ENCODE measurements around the gene UBE2E2. TPM values are rescaled to one million over a fixed set of nuclear protein-coding genes. Genes with fewer than 3 reads are reported as not detected.

Gene UBE2E2
- total RNA-seq, 1 donor from 2014 or later = 24.2 TPM

- no peaks in the 10 kb centered on the region for H3K27me3 Mint-ChIP-seq (ENCODE audit: low read depth)
- TF ChIP-seq CTCF (conservative IDR thresholded peaks at IDR 0.05) = no peak
- H3K4me3 Mint-ChIP-seq = no peak overlapping the region
- peaks cover 4% of the 10 kb centered on the region for H3K4me1 Mint-ChIP-seq
- H3K36me3 Mint-ChIP-seq (ENCODE audit: low read depth) = peaks cover 8% of the 10 kb centered on the region
- no peak overlapping the region for H3K27ac Mint-ChIP-seq (ENCODE audit: unreplicated experiment)
- peaks cover 10% of the 10 kb centered on the region for H3K9me3 Mint-ChIP-seq
- DNase-seq (ENCODE audit: low read depth, low spot score) = no peak
These were observed 257.9 kb downstream of the UBE2E2 start for GRCh38 chr3:23461069-23461468.

- DNase-seq (ENCODE audit: low read depth, low spot score) = no peak
- no peak overlapping the region for H3K4me3 Mint-ChIP-seq
- H3K27me3 Mint-ChIP-seq (ENCODE audit: low read depth) = no peaks in the 10 kb centered on the region
- TF ChIP-seq CTCF (conservative IDR thresholded peaks at IDR 0.05) = no peak
- H3K4me1 Mint-ChIP-seq = peaks cover 4% of the 10 kb centered on the region
- no peak overlapping the region for H3K27ac Mint-ChIP-seq (ENCODE audit: unreplicated experiment)
- no peaks in the 10 kb centered on the region for H3K36me3 Mint-ChIP-seq (ENCODE audit: low read depth)
- peaks cover 2% of the 10 kb centered on the region for H3K9me3 Mint-ChIP-seq
These were observed 260.7 kb downstream of the UBE2E2 start for GRCh38 chr3:23463791-23464190.

- Mint-ChIP-seq H3K36me3 (ENCODE audit: low read depth) (no peaks in the 10 kb centered on the region), H3K27ac (ENCODE audit: unreplicated experiment) (no peak overlapping the region), H3K9me3 (peaks cover 2% of the 10 kb centered on the region), H3K27me3 (ENCODE audit: low read depth) (no peaks in the 10 kb centered on the region), H3K4me3 (no peak overlapping the region), H3K4me1 (no peaks in the 10 kb centered on the region)
- no peak for DNase-seq (ENCODE audit: low read depth, low spot score)
- no peak for TF ChIP-seq CTCF (conservative IDR thresholded peaks at IDR 0.05)
These were observed 262.4 kb downstream of the UBE2E2 start for GRCh38 chr3:23465569-23465968.

GRCh38 chr3:23468203-23468602 lies 265.1 kb downstream of the UBE2E2 start:
- TF ChIP-seq CTCF (conservative IDR thresholded peaks at IDR 0.05) = no peak
- no peak overlapping the region for H3K27ac Mint-ChIP-seq (ENCODE audit: unreplicated experiment)
- DNase-seq (ENCODE audit: low read depth, low spot score) = no peak
- H3K9me3 Mint-ChIP-seq = peaks cover 2% of the 10 kb centered on the region
- no peak overlapping the region for H3K4me3 Mint-ChIP-seq
- H3K36me3 Mint-ChIP-seq (ENCODE audit: low read depth) = no peaks in the 10 kb centered on the region
- H3K4me1 Mint-ChIP-seq = peaks cover 6% of the 10 kb centered on the region
- H3K27me3 Mint-ChIP-seq (ENCODE audit: low read depth) = no peaks in the 10 kb centered on the region

GRCh38 chr3:23474580-23475357 lies 271.6 kb downstream of the UBE2E2 start:
- no peak for TF ChIP-seq CTCF (conservative IDR thresholded peaks at IDR 0.05)
- no peak overlapping the region for H3K4me3 Mint-ChIP-seq
- peaks cover 2% of the 10 kb centered on the region for H3K36me3 Mint-ChIP-seq (ENCODE audit: low read depth)
- H3K27ac Mint-ChIP-seq (ENCODE audit: unreplicated experiment) = no peak overlapping the region
- H3K27me3 Mint-ChIP-seq (ENCODE audit: low read depth) = no peaks in the 10 kb centered on the region
- peaks cover 6% of the 10 kb centered on the region for H3K4me1 Mint-ChIP-seq
- H3K9me3 Mint-ChIP-seq = peaks cover 2% of the 10 kb centered on the region
- no peak for DNase-seq (ENCODE audit: low read depth, low spot score)

All from neural crest cell (in vitro differentiated cells).